Stimulated activated CD8-positive, alpha-beta memory T cell treated with anti-CD3 and anti-CD28 coated beads, Interleukin-7, amount 100 ng/mL, for 1 hour (primary cell): ENCODE measurements around the gene HBE1.
"Not testable (repeated sequence)": the region's sequence is repeated elsewhere in the genome, so short reads cannot be mapped to it uniquely, and the experiment has no call there.

Experiments used
- DNase-seq, 2 donors: peaks; one replicate each; pipeline ENCODE4 v3.0.0-alpha.2; 2020; ENCODE audit warnings: low read depth in 2 of 2

HBE1 gene

GRCh38 chr11:5269715-5270147 lies at the start of gene HBE1:
HBE1 (minus strand) TSS chr11:5269945; CDS start chr11:5269890, 55 bp downstream.
- DNase-seq, result no peak

- no peak for DNase-seq
Measured at GRCh38 chr11:5317292-5317691, 47.5 kb upstream of the HBE1 start.

DNA sequence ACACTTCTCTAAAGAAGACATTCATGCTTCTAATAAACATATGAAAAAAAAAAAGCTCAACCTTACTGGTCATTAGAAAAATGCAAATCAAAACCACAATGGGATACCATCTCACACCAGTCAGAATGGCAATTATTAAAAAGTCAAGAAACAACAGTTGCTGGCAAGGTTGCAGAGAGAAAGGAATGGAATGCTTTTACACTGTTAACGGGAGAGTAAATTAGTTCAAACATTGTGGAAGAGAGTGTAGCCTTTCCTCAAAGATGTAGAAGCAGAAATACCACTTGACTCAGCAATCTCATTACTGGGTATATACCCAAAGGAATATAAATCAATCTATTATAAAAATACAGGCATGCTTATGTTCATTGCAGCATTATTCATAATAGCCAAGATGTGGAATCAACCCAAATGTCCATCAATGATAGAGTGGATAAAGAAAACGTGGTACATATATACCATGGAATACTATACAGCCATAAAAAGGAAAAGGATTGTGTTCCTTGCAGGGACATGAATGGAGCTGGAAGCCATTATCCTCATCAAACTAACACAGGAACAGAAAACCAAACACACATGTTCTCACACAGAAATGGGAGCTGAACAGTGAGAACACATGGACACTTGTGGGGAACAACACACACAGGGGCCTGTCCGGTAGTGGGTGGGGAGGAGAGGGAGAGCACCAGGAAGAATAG lies 43.7 kb upstream of the HBE1 start:
- not testable (repeated sequence) for DNase-seq

GRCh38 chr11:5310423-5310822 lies 40.7 kb upstream of the HBE1 start:
- DNase-seq, result no peak

DNA sequence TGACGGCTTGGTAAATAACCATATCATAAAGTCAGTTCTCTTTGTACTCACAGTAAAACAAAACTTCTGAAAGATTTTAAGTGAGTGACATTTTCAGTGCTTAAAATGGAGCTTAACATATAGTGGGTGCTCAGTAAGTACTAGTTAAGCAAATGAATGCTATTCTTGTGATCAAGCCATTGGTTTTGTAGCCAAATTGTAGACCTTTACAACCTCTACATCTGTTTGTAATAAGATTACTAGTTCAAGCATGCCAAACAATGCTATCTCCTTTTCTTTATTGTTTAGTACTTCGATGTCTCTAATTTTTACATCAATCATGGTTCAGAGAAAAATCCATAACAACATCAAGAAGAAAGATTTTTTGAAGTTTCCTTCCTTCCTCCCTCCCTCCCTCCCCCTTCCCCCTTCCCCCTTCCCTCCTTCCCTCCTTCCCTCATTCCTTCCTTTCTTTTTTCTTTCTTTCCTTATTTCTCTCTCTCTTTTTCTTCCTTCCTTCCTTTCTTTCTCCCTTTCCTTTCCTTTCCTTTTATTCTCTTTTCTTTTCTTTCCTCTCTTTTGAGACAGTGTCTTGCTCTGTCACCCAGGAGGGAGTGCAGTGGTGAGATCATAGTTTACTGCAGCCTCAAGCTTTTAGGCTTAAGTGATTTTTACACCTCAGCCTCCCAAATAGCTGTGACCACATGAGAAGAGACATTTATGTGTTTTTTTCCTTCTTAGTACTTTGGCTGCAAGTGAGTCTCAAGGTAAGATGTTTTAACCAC lies 37.7 kb upstream of the HBE1 start:
- DNase-seq, result no peak

DNA sequence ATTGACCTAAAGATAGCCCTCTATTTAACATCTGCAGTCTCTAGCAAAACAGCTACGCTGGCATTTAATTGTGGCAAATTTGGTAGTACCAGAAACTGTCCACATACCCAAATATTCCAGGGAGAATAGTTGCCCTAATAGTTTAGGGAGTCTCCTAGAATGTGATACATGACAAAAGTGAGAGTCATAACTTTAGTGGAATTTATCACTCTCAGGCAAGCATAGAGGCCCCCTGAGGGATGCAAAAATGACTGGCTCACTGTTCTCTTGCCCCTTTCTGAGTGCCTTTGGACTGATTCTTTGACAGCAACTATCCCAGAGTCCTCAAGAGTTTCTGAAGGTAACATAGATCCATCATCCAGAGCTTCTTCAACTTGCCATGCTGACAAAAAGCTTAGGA lies 34.3 kb upstream of the HBE1 start:
- no peak for DNase-seq

DNA sequence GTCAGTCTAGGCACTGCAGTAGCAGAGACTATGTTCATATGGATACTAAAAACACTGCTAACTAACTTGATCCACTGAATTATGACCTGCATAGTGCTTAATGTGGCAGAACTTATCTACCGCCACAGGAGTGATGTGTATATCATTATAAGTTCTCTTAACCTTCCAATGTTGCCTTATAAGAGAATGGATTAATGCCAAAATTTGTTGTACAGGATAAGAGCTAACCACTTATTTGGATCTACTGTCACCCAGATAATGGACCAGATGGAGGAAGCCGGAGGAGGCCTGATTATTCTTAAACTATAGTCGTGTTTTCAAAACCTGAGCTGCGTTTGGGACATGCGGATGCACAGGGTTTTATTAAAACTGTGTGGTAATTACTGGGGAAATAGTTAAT lies 33.9 kb upstream of the HBE1 start:
- no peak for DNase-seq

DNA sequence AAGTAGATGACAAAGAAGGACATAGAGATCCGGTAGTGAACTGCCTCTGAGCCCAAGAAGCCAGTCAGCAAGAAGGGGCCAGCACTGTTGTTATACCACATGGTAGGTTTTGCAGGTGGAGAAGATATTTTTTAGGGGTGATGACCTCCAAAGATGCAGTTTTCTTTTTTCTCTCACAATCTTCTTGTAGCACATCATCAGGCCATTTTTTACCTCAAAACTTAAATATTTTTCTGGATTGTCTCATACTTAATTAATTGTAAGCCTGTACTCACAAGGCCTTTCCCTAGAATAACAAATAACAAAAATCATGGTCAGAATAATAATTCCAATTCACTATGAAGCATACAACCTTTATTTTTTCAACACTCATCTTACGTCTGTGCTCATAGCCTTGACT lies 32.1 kb upstream of the HBE1 start, which contains the start of gene OR51B4:
Gene OR51B4 (minus strand): TSS at position 101 of the 400 bp plus-strand sequence. CDS start 0 bp downstream, at position 101.
- DNase-seq, result no peak

DNA sequence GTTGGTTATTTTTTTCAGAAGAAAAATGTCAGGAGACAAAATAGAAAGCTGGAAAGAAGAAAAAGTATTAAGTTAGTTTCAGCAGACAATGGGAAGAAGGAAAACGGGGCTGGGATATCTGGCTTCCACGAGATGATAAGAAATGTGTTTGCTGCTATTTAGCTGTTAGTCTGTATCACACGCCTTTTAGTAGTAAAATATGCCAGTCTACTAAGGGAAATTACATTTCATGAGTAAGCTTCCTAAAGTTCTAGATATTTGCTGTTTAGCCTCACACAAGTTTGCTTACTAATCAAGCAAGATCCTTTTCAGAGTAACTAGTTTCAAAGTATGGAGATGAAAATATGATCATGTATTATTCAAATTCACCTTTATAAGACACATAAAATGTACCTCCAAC lies 30.5 kb upstream of the HBE1 start:
- no peak for DNase-seq

- no peak for DNase-seq
Measured at GRCh38 chr11:5298451-5298850, 28.7 kb upstream of the HBE1 start.

DNA sequence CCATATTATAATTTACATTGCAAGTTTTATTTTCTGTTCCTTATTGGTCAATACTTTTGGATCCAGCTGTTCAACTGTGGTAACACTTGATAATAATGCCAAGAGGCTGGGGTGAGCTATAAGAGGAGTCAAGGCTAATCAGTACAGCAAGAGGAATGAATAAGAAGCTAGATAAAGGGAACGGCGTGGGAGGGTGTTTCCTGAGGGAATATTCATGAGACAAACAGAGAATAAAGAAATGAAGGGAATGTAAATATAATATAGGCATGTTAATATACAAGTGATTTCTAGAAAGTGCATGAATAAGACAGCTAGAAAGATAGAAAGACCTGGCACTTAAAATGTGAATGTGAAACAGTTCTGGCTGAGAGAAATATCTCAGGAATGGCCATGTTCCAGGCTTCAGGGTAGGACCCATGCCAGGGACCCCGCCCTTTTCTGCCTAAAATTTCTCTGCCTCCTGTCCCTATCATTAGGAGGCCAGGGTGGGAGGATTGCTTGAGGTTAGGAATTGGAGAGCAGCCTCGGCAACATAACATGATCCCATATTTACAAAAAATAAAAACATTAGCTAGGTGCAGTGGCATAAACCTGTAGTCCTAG lies 28.1 kb upstream of the HBE1 start:
- no peak for DNase-seq

DNA sequence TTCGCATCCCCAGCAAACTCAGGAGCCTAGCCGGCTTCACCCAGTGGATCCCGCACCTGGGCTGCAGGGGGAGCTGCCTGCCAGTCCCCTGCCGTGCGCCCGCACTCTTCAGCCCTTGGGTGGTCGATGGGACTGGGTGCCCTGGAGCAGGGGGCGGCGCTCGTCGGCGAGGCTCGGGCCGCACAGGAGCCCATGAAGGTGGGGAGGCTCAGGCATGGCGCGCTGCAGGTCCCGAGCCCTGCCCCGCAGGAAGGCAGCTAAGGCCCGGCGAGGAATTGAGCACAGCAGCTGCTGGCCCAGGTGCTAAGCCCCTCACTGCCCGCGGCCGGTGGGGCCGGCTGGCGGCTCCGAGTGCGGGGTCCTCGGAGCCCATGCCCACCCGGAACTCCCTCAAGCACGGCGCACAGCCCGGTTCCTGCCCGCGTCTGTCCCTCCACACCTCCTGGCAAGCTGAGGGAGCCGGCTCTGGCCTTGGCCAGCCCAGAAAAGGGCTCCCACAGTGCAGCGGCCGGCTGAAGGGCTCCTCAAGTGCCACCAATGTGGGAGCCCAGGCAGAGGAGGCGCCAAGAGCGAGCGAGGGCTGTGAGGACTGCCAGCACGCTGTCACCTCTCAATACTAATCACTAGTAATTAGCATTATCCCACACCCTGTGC lies 24.7 kb upstream of the HBE1 start:
- DNase-seq, result not testable (repeated sequence)

GRCh38 chr11:5293028-5293427 lies 23.3 kb upstream of the HBE1 start:
- no peak for DNase-seq

GRCh38 chr11:5291207-5291838 lies 21.6 kb upstream of the HBE1 start:
- DNase-seq, result no peak

DNA sequence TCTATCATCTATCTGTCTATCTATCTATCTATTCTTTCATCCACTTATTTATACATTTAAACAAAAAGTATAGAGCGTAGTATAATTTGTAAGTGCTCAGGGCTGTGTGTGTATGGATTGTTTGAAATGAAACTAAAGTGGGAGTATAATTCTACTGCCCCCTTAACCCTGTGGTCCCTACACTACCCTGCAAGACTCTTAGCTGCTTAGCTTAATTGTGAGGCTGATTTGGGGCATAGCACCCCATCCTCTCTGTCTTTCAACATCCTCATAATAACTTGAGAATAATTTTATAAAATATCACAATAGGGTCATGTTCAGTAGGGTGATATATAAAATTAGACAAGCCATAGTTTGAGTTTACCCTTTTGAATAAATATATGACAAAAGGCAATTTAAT lies 20.4 kb upstream of the HBE1 start:
- no peak for DNase-seq

GRCh38 chr11:5289696-5290095 lies 20.0 kb upstream of the HBE1 start:
- DNase-seq, result no peak

- DNase-seq, result no peak
Measured at GRCh38 chr11:5288906-5289550, 19.3 kb upstream of the HBE1 start.

DNA sequence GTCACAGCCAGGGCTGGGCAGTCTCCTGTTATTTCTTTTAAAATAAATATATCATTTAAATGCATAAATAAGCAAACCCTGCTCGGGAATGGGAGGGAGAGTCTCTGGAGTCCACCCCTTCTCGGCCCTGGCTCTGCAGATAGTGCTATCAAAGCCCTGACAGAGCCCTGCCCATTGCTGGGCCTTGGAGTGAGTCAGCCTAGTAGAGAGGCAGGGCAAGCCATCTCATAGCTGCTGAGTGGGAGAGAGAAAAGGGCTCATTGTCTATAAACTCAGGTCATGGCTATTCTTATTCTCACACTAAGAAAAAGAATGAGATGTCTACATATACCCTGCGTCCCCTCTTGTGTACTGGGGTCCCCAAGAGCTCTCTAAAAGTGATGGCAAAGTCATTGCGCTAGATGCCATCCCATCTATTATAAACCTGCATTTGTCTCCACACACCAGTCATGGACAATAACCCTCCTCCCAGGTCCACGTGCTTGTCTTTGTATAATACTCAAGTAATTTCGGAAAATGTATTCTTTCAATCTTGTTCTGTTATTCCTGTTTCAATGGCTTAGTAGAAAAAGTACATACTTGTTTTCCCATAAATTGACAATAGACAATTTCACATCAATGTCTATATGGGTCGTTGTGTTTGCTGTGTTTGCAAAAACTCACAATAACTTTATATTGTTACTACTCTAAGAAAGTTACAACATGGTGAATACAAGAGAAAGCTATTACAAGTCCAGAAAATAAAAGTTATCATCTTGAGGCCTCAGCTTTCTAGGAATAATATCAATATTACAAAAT lies 18.6 kb upstream of the HBE1 start:
- DNase-seq, result no peak

DNA sequence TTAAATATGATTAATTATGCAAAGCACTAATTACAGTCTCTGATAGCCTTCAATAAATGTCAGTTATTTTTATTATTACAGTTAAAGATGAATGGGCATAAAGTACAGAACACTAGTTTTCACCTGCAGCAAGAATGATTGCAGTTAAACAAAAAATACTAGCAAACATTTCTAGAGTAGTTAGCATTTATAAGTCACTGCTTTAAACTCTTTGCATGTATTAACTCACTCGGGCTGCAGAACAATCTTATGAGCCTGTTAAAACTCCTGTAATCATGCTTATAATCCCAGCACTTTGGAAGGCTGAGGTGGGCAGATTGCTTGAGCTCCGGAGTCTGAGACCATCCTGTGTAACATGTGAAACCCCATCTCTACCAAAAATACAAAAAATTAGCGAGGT lies 17.2 kb upstream of the HBE1 start:
- no peak for DNase-seq

DNA sequence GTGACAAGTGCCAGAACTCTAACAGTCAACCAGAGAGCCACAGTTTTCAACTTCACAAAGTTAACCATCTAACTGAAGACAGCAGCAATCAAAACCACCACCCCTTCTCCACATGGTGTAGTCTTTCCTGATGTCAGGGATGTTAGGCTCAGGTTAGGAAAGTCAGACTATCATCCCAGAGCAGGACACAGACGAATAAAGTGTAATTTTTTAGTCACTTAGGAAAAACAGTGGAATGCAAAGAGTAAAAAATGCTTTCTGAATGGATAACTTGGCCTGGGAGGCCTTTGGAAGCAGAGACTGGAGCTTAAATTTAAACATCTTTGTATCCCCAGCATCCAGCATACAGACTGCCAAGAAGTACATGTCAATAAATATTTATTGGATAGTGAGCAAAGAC lies 16.6 kb upstream of the HBE1 start:
- no peak for DNase-seq
